HG02623 (cell line): ENCODE data around the gene SRPK1.

ENCODE experiments used
- ATAC-seq: cut with Tn5 transposase; IDR thresholded peaks from one replicate; pipeline ENCODE4 v1.9.1; 2021; ENCODE audit warnings: moderate library complexity; ENCODE audit not compliant: unreplicated experiment

SRPK1 gene

DNA sequence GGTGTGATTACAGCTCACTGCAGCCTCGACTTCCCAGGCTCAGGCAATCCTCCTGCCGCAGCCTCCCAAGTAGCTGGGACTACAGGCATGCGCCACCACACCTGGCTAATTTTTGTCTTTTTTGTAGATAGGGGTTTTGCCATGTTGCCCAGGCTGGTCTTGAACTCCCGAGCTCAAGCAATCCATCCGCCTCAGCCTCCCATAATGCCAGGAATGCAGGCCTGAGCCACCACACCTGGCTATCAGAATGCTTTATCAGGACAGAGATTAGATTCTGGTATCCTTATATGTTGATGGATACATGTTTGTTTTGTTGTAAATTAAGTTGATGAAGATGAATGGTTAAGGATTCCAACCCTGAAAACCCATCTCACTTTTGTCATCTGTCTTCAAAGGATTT is 91.6 kb downstream of the SRPK1 start:
- no peak for ATAC-seq

DNA sequence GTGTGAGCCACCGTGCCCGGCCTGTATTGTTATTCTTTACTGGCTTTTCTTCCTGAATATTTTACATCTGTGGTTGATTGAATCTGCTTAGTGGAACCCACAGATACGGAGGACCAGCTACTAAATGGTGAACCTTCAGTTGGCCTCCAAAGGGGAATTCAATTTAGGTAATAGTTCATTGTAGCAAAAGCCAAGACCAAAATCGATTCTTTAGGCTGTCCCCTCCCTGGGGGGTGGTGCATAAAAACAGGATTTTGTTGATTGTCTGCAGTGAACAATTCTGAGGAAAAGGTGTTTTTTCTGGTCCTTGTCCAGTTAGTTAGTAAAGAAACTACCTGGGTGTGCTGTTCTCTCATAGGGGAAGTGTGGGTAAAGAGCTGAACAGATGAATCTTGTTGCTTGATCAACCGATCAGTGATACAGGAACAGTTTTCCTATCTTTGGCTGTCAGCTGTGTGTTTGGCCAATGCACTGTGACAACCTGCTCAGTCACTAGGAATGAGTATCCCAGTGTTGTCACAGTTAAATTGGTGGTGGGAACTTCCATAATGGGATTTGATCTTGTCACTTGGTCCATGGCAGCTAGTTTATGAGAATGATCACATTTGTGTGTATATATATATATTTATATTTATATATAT is 96.2 kb downstream of the SRPK1 start:
- ATAC-seq: no peak

DNA sequence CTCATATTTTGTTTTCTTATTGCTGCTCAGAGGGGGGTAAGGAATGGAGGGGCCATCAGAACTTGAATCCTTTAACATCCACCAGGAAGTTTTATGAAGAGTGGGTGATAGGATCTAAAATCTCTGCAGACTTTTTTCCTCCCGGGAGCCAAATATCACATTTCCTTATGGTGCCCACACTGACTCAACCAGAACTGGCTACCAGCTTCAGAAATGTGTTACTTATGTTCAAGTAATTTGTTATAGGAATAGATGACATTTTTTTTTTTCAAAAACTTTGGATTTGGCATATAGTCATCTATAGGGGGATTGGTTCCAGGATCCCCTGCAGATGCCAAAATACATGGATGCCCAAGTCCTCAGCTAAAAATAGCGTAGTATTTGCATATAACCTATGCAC is 97.3 kb downstream of the SRPK1 start:
- ATAC-seq: no peak

DNA sequence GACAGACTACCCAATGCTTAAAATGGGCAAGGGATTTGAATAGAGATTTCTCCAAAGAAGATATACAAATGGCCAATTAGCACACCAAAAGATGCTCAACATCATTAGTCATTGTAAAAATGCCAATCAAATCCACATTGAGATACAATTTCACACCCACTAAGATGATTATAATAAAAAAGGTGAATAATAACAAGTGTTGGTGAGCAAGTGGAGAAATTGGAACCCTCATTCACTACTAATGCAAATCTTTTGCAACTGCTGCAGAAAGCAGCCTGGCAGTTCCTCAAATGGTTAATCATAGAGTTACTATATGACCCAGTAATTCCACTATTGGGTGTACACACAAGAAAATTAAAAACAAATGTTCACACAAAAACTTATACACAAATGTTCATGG is 103.4 kb downstream of the SRPK1 start:
- ATAC-seq: no peak

DNA sequence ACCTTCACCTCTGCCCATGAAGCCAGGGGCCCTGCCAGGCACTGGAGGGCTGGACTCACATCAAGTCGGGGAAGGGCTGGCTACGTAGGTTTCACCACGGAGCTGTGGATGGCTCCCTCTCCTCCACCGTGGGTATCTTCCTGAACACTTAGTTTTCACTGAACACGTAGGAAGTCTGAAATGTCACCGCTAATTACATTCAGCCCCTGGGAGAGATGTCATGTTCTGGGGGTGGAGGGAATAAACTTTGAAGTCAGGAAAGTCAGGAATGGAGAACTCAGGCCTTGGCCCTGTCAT is 109.3 kb downstream of the SRPK1 start:
- no peak for ATAC-seq

DNA sequence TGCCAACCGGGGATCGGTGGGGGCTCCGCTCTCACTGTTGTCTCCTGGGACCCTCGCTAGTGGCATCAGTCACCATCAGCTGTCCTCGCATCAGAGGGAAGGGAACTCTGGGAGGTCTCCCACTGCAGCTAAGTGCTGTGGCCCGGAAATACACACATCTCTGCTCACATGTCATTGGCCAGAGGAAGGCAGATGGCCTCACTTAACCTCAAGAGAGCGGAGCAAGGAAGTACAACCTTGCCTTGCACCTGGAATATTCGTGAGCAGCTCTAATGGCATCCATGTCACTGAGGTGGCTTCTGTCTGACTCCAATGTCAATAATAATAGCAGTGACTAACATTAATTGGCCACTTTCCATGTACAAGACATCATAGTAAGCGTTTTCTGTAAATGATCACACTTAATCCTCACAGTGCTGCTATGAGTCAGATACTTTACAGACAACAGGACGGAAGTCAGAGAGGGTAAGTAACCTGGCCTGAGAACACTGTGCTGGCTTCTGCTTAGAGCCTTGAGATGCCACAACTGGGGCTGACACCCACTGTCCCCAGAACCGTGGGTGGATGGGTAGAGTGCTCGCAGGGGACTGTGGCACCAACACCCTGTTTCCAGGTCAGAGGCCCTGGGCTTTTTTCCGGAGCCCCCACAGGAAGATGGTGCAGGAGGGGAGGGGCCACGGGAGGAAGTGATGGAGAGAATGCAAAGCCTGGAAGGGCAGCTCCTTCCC is 109.8 kb downstream of the SRPK1 start:
- ATAC-seq: no peak

DNA sequence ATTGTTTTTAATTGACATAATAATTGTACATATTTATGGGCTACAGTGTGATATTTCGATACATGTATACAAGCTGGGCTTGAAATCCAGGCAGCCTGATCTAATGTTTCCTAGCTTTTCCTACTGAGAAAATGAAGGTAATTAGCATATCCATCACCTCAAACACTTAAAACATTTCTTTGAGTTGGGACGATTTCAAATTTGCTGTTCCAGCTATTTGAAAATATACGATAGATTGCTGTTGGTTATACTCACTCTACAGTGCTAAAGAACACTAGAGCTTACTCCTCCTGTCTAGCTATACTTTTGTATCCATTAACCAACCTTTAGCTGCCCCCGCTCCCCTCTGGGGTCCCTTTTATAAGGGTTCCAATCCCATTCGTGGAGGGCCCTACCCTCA is 111.1 kb downstream of the SRPK1 start:
- ATAC-seq: no peak

DNA sequence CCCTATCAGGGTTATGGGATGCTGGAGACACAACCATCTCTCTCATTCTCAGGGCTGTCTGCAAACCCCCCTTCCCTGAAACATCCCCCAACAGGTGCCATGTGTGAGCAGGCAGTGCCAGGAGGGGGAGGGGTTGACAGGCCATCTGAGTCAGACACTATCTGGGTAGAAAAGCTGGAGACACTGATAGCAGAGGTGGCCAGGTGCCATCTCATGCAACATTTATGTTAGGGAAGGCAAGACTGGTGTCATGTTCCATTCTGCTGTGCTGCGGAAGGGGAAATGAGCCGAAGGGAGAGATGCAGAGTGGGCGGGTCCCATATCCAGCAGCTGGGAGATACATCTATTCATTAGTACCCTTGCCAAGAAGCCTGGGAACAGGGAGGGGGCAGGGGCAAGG is 112.2 kb downstream of the SRPK1 start:
- ATAC-seq: no peak

DNA sequence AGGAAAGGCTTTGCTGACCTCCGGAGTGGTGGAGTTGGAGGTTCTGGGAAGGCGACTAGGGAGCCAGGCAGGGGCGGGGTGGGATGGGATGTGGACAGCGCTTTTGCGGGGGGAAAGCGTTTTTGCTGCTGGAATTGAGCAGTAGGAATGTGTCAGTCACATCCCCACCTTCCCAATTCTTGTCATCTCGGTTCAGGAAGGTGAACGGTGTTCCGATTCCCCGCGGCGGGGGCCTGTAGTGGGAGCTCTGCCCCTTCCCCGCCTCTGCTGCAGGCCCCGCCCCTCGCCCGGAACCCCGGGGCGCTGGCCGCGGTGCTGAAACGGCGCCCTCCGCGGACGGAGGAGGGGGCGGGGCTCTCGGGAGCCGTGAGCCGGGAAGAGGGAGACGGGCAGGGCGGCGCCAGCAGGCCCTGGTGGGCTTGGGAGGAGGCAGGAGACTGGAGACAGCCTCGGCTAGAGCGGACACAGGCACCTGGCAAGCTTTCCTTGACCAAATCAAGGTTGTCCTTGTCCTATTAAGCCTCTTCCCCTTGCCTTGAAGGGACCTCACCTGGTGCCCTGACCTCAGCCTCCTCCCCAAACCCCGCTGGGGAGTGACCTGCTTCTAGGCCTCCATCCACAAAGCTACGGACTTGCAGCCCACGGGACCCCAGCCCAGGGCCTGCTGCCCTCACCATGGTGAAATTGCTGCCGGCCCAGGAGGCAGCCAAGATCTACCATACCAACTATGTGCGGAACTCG is 115.7 kb downstream of the SRPK1 start, which contains the start of gene LHFPL5:
Gene LHFPL5, plus strand, starts transcription at position 357 of the 741 bp plus-strand sequence. Its CDS starts 319 bp downstream, at position 676.
- no peak for ATAC-seq

DNA sequence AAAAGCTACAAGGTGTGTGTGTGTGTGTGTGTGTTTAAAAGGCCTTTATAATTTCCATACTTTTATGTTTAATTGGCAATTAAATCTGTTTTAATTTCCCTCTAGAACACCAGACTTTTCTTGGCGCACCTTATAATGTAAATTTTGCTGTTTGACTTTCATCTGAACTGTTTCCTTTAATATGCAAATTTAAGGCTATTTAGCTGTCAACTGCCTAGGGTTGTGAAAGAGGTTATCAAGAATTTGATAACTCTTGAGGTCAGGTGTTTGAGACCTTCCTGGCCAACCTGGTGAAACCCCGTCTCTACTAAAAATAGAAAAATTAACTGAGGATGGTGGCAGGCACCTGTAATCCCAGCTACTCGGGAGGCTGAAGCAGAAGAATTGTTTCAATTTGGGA is 119.8 kb downstream of the SRPK1 start:
- no peak for ATAC-seq

DNA sequence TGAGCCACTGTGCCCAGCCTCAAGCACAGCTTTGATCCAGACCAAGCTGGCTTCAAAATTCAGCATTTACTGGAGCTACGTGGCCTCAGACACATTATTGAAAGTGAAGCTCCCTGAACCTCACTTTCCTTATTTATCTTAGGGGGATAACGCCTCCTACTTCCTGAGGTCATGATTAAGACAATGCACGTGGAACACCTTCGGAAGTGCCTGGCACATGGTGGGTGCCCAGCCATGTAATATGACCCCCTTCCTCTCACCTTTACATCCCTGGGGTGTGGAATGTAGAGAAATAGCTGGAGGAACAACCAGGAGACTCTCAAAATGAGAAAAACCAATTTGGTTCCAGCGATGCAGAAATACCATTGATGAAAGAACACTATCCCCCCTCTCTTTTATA is 122.2 kb downstream of the SRPK1 start:
- ATAC-seq: no peak

DNA sequence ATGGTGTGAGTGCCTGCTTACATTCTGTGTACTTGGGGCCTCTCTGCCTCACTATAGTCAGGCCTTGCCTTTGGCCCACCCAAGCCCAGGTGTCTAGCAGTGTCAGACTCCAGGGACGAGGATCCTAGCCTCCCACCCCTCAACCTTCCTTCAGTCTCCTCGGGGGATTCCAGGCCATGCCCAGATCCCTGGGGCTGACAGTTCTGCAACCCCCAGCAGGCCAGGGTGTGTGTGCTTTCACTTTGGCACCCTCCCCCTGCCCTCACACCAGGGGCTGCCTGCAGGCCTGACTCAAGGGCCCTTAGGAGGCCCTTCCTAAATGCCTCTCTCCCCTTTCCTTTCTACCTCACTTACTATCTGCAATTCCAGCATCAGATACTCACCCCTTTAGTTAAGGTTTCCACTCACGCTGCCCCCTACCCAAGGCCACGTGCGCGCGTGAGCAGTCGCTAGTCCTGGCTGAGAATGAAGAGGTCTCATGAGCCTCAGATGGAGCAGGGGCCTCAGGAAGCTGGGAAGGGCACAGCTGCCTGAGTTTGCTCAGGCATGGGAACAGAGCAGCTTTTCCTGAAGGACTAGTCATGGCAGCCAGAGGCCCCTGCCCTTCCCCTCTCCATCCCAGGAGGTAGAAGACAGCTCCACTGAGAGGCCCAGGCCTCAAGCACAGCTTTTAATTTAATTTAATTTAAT is 122.9 kb downstream of the SRPK1 start:
- ATAC-seq: no peak

DNA sequence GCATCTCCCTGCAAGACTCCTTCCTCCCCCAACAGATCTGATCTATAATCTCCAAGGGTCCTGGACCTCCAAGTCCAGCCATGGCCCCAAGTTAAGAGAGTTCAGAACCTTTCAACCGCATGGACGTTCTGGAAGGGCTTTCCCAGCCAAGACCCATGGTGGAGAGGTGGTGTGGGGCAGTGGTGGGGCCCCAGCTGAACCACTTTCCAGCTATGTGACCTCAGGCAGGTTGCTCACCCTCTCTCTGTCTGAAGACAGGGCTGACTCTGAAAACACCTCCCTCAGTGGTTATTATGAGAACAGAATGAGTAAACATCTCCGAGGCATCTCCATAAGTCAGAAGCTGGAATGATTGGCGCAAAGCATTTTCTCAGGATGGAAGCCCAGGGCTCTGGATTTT is 124.7 kb downstream of the SRPK1 start:
- no peak for ATAC-seq

DNA sequence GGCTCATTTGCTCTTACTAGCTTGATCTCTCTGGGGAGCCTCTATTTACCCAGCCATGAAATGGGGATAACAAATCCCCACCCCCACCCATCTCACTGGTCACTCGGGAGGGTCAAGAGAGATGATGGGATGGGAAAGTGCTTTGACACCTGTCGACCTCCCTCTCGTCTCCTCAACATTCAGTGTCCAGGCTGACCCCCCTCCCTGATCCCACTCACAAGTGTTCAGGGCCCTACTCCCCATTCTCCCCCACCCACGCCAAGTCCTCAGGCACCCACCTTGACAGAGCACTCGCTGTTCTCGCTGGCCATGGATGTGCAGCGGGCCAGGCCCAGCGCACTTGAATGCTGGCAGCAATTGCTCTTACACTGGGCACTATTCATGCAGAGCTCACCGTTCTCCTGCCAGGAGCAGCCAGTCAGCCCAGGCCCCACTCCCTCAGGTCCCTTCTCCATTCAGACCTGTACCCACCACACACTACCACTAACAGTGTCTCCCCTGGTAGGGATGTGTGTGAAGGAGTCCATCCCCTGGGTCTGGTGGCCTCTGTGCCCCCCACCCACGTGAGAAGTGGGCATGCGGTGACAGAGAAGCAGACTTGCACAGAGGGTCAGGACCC is 125.3 kb downstream of the SRPK1 start:
- ATAC-seq: no peak

DNA sequence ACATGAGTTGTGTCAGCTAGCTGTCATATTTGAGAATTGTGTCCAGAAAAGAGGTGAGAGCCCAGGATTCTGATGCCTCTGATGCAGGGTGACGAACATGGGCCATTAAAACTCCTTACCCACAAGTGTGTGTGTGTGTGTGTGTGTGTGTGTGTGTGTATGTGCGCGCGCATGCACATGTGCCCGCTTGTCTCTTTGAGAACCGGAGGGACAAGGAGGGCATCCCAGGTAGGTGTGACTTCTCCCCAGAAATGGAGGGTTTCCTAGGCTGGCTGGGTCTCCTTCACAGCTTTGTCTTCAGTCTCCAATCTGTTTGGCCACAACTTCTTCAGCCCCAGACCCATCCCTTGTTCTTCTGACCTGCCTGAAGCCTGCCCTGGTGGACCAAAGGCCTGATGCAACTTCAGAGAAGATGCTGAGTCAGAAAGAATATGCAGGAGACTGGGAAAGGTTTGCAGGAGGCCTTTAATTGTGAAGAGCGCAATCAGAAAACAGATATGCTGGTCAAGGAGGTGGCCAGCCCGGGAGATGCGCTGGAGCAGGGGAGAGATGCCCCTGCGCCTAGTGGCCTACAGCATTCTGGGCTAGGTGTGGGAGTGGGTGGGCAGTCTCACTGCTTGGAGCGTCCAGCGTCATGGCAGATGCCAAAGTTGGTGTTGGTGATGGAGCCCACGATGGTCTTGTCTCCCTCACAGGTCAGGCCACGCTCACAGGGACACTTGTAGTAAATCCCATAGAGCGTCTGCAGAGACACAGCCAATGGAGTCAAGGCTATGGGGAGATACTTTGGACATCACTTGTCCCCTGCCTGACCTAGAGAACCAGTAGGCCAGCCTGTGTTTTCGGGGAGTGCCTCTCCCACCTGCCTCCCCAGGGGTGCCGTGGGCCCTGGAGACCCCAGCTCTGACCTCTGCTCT is 126.1 kb downstream of the SRPK1 start:
- ATAC-seq: no peak

DNA sequence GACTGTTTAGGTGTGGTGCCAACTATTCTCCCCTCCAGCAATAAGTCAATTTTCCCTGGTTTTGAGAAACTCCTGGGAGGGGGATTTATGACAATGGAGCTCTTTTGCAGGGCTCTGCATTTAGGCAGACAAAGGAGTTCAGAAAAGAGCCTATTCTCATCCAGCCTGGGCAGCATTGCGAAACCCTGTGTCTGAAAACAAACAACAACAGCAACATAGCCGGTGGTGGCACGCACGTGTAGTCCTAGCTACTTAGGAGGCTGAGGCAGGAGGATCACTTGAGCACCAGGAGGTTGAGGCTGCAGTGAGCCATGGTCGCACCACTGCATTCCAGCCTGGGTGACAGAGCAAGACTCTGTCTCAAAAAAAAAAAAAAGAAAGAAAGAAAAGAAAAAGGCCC is 130.2 kb downstream of the SRPK1 start:
- ATAC-seq: no peak

DNA sequence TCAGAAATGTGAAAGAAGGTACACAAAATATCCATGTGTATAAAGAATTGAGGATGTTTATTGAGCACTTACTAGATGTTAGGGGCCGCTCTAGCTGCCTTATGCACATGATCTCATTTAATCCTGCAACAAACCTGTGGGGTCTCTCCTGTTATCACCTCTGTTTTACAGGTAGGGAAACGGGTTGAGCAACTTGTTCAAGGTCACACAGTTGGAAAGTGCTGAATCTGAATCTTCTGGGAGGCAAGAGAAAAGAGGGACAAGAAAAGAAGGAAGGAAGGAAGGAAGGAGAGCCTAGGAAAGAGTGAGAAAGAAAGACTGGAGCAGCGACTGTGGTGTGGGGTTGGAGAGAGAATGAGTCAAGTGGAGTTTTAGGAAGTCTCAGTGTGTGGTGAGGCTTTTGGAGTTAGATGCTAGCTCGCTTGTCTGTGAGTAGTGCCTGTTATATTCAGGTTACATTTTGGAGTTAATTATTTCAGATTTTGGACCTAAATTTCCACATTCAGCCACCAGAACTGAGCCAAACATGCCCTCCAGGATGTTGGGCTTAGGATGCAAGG is 132.4 kb downstream of the SRPK1 start:
- no peak for ATAC-seq

DNA sequence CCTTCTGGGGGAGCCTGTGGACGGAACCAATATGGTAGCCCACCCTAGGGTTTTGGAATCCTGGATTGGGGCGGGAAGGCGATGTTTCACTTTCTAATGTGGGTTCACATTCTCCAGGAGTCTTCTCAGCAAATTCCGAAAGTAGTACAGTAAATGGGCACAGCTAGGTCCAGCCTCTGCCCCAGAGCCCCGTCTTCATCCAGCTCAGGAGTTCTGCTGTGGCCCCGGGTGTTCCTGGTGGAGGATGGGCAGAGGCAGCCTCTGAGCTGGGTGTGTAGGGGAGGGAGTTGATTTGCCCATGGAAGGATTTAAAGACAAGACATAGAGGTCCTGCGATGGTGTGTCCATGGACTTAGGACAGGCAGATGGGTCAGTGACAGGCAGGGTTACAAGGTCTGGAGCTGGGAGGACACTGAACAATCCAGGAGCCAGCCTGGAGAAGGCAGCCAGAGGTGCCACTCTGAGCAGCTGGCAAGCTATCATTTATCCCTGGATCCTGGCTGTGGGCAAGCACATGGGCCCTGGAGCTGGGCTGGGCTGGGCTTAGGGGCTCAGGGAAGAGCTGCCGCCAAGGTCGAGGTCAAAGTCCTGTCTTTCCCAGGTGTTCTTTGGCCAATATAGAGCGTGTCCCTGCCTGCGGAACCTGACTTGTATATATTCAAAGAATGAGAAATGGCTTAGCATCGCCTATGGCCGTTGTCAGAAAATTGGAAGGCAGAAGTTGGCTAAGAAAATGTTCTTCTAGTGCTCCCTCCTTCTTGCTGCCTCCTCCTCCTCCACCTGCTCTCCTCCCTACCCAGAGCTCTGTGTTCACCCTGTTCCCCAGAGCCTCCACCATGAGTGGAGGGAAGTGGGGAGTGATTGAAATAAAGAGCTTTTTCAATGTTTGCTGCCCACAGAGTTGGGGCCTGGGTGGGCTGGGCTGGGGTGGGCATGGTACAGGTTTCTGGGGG is 133.4 kb downstream of the SRPK1 start:
- ATAC-seq: no peak

DNA sequence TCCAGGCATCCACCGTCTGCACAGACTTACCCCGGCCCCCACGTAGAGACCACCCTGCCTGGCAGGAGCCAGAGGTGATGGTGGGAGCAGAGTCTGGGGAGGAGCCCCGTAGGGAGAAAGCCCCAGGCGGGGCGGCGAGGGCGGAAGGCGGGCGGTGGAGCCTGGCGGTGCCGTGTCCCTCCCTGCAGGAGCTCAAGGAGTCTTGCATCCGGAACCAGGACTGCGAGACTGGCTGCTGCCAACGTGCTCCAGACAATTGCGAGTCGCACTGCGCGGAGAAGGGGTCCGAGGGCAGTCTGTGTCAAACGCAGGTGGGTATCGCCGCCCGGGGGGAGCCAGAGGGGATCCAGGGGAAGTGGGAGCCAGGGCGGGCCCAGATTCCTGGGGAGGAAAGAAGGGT is 134.1 kb downstream of the SRPK1 start:
- ATAC-seq: no peak
